Prostate gland (tissue), 2 donors: Measurements from ENCODE around the gene PGBD1. TPM values are rescaled to one million over a fixed set of nuclear protein-coding genes. Genes with fewer than 3 reads are reported as not detected.

Source experiments
- DNase-seq: peaks from one replicate; pipeline ENCODE4 v3.0.0-alpha.2; 2019; ENCODE audit warnings: low spot score
- H3K27ac ChIP-seq, 2 donors: fragments of 200-600 bp; sonication (generic); 2 replicates each; pipeline ENCODE4 v1.5.1; 2017 to 2019
- H3K27me3 ChIP-seq: fragments of 200-600 bp; sonication (generic); replicated peaks from 2 replicates; pipeline ENCODE4 v1.5.1; 2019; ENCODE audit not compliant: insufficient read depth
- H3K36me3 ChIP-seq, 2 donors: fragments of 200-600 bp; sonication (generic); 1 replicate in 1 of 2; 2 replicates in 1 of 2; pipeline versions ENCODE4 v1.5.1 to v1.8.1; 2017 to 2019
- H3K4me1 ChIP-seq: fragments of 200-600 bp; sonication (generic); replicated peaks from 2 replicates; pipeline ENCODE4 v1.5.1; 2019
- H3K4me3 ChIP-seq, 2 donors: fragments of 200-600 bp; sonication (generic); 2 replicates each; pipeline ENCODE4 v1.5.1; 2017 to 2019
- H3K9me3 ChIP-seq: fragments of 200-600 bp; sonication (generic); 2 replicates; pipeline ENCODE4 v1.5.1; 2017
- CTCF ChIP-seq, 4 experiments: fragments of 200-600 bp in 2 of 4; fragments of 450-650 bp in 2 of 4; sonication (generic) in 2 of 4; IDR thresholded peaks; 1 replicate in 3 of 4; 2 replicates in 1 of 4; pipeline ENCODE4 v1.5.1; 2016 to 2019; ENCODE audit warnings: antibody characterized with exemption in 4 of 4, mild to moderate bottlenecking in 2 of 4, moderate library complexity in 2 of 4
- POLR2A ChIP-seq: fragments of 450-650 bp; IDR thresholded peaks from one replicate; pipeline ENCODE4 v1.6.1; 2016; ENCODE audit warnings: antibody characterized with exemption, mild to moderate bottlenecking
- POLR2AphosphoS5 ChIP-seq: sonication (generic); formaldehyde crosslinking; IDR thresholded peaks from one replicate; pipeline ENCODE4 v1.6.1; 2017; ENCODE audit warnings: antibody characterized with exemption
- WGBS: methylation state at CpG from one replicate; pipeline ENCODE4 v1.1.5; 2018; 5-methylcytosine and 5-hydroxymethylcytosine counted together
- intact Hi-C: fragments of 100-400 bp; cut with DNase I; formaldehyde crosslinking; loops from one replicate; pipeline ENCODE4 v1.14.2; 2022
- total RNA-seq, 2 donors: library from RNA; depleted of rRNA; stranded (reverse); fragments of >200 nt; gene quantifications; one replicate each; pipeline ENCODE4 v1.1.0, GENCODE V29; 2016

PGBD1 gene
- total RNA-seq, 2 donors from 2014 or later, result 4.2 to 4.6 TPM

- Histone ChIP-seq H3K36me3 (peaks cover 10% of the 10 kb centered on the region in 2 donors), H3K9me3 (no peaks in the 10 kb centered on the region), H3K27me3 (no peaks in the 10 kb centered on the region), H3K4me3 (no peak overlapping the region), H3K4me1 (no peaks in the 10 kb centered on the region), H3K27ac (no peak overlapping the region)
- no peak for TF ChIP-seq CTCF (IDR thresholded peaks at IDR 0.05)
- TF ChIP-seq POLR2A, result no peak
- DNase-seq, result no peak
- intact Hi-C loops, result no loop called here
- WGBS, result 91% methylated on average over 1 of the region's 1 CpG
Measured at GRCh38 chr6:28323813-28324424, 42.5 kb downstream of the PGBD1 start.

- no peaks in the 10 kb centered on the region for H3K27me3 ChIP-seq
- no peak overlapping the region for H3K4me3 ChIP-seq
- intact Hi-C loops, result no loop called here
Measured at GRCh38 chr6:28326371-28326948, 45.1 kb downstream of the PGBD1 start.

GRCh38 chr6:28330041-28330440, 48.7 kb downstream of the PGBD1 start:
- no peaks in the 10 kb centered on the region for H3K27me3 ChIP-seq
- no peaks in the 10 kb centered on the region for H3K9me3 ChIP-seq
- no peaks in the 10 kb centered on the region for H3K4me1 ChIP-seq
- DNase-seq, result no peak
- H3K27ac ChIP-seq, result no peak overlapping the region
- whole genome bisulfite sequencing, result 44% methylated on average over 1 of the region's 1 CpG
- TF ChIP-seq POLR2A (no peak), CTCF (IDR thresholded peaks at IDR 0.05) (no peak), POLR2AphosphoS5 (no peak)
- H3K4me3 ChIP-seq, result no peak overlapping the region
- peaks cover 10% of the 10 kb centered on the region in 2 donors for H3K36me3 ChIP-seq
- intact Hi-C loops, result no loop called here

More at GRCh38 chr6:28326371-28326948, 45.1 kb downstream of the PGBD1 start:
- H3K27ac ChIP-seq, result no peak overlapping the region
- H3K4me1 ChIP-seq, result no peaks in the 10 kb centered on the region
- 95% methylated on average over 7 of the region's 7 CpGs for WGBS
- peaks cover 10% of the 10 kb centered on the region in 2 donors for H3K36me3 ChIP-seq
- TF ChIP-seq POLR2A (no peak), CTCF (IDR thresholded peaks at IDR 0.05) (no peak), POLR2AphosphoS5 (no peak)
- DNase-seq, result no peak
- H3K9me3 ChIP-seq, result no peaks in the 10 kb centered on the region

GRCh38 chr6:28333047-28333446, 51.7 kb downstream of the PGBD1 start:
- Histone ChIP-seq H3K27ac (no peak overlapping the region), H3K36me3 (no peaks in the 10 kb centered on the region)
- intact Hi-C loops, result no loop called here

More at GRCh38 chr6:28333047-28333446, 51.7 kb downstream of the PGBD1 start:
- no peak for TF ChIP-seq POLR2AphosphoS5
- no peak for TF ChIP-seq POLR2A
- TF ChIP-seq CTCF (IDR thresholded peaks at IDR 0.05), result no peak
- WGBS, result 78% methylated on average over 2 of the region's 2 CpGs
- DNase-seq, result no peak
- no peak overlapping the region for H3K4me3 ChIP-seq
- no peaks in the 10 kb centered on the region for H3K4me1 ChIP-seq
- no peaks in the 10 kb centered on the region for H3K9me3 ChIP-seq
- H3K27me3 ChIP-seq, result no peaks in the 10 kb centered on the region
